ENCODE data around the gene MT1X. TPM values are rescaled to one million over a fixed set of nuclear protein-coding genes. Genes with fewer than 3 reads are reported as not detected.

Gene MT1X
- total RNA-seq, 2 donors from 2014 or later, result 308 to 320 TPM

- no peak overlapping the region for H3K4me3 ChIP-seq
- no peak for TF ChIP-seq CTCF (IDR thresholded peaks at IDR 0.05)
- H3K36me3 ChIP-seq, result no peaks in the 10 kb centered on the region
- no peaks in the 10 kb centered on the region for H3K27me3 ChIP-seq (replicated peaks; ENCODE audit: insufficient read depth)
- H3K27ac ChIP-seq, result no peak overlapping the region
- no peaks in the 10 kb centered on the region for H3K4me1 ChIP-seq (ENCODE audit: control insufficient read depth in 1 of 2, low read depth in 2 of 2)
- no peak for ATAC-seq (ENCODE audit: insufficient number of reproducible peaks, low FRiP score, low read depth)
- no peak for DNase-seq (ENCODE audit: low spot score)
- no peaks in the 10 kb centered on the region for H3K9me3 ChIP-seq
These were observed 40.1 kb downstream of the MT1X start for GRCh38 chr16:56722200-56722842.

- no peak for TF ChIP-seq CTCF (IDR thresholded peaks at IDR 0.05)
- no peaks in the 10 kb centered on the region for H3K9me3 ChIP-seq
- H3K4me1 ChIP-seq (ENCODE audit: control insufficient read depth in 1 of 2, low read depth in 2 of 2), result peaks cover 8 to 17% of the 10 kb centered on the region in 2 donors
- no peaks in the 10 kb centered on the region for H3K27me3 ChIP-seq (replicated peaks; ENCODE audit: insufficient read depth)
- no peak overlapping the region for H3K4me3 ChIP-seq
- no peak overlapping the region for H3K27ac ChIP-seq
- ATAC-seq (ENCODE audit: insufficient number of reproducible peaks, low FRiP score, low read depth), result no peak
- H3K36me3 ChIP-seq, result no peaks in the 10 kb centered on the region
- no peak for DNase-seq (ENCODE audit: low spot score)
These were observed 41.9 kb downstream of the MT1X start for GRCh38 chr16:56724191-56724590.

- no peak overlapping the region for H3K4me3 ChIP-seq
- H3K27me3 ChIP-seq (replicated peaks; ENCODE audit: insufficient read depth), result no peaks in the 10 kb centered on the region
- peaks cover 20 to 32% of the 10 kb centered on the region in 2 donors for H3K4me1 ChIP-seq (ENCODE audit: control insufficient read depth in 1 of 2, low read depth in 2 of 2)
- H3K9me3 ChIP-seq, result no peaks in the 10 kb centered on the region
- no peaks in the 10 kb centered on the region for H3K36me3 ChIP-seq
- ATAC-seq (ENCODE audit: insufficient number of reproducible peaks, low FRiP score, low read depth) (no peak), DNase-seq (ENCODE audit: low spot score) (no peak)
- H3K27ac ChIP-seq, result no peak overlapping the region
- TF ChIP-seq CTCF (IDR thresholded peaks at IDR 0.05), result no peak
These were observed 44.0 kb downstream of the MT1X start for GRCh38 chr16:56726283-56726682.

GRCh38 chr16:56726926-56727325 is 44.7 kb downstream of the MT1X start:
- Histone ChIP-seq H3K4me1 (ENCODE audit: control insufficient read depth in 1 of 2, low read depth in 2 of 2) (peaks cover 22 to 36% of the 10 kb centered on the region in 2 donors), H3K36me3 (no peaks in the 10 kb centered on the region), H3K27me3 (replicated peaks; ENCODE audit: insufficient read depth) (no peaks in the 10 kb centered on the region), H3K9me3 (no peaks in the 10 kb centered on the region), H3K27ac (no peak overlapping the region), H3K4me3 (no peak overlapping the region)
- no peak for TF ChIP-seq CTCF (IDR thresholded peaks at IDR 0.05)
- ATAC-seq (ENCODE audit: insufficient number of reproducible peaks, low FRiP score, low read depth), result no peak
- DNase-seq (ENCODE audit: low spot score), result no peak

- H3K9me3 ChIP-seq, result no peaks in the 10 kb centered on the region
- ATAC-seq (ENCODE audit: insufficient number of reproducible peaks, low FRiP score, low read depth) (no peak), DNase-seq (ENCODE audit: low spot score) (no peak)
- peaks cover 22 to 36% of the 10 kb centered on the region in 2 donors for H3K4me1 ChIP-seq (ENCODE audit: control insufficient read depth in 1 of 2, low read depth in 2 of 2)
- no peak overlapping the region for H3K4me3 ChIP-seq
- TF ChIP-seq CTCF (IDR thresholded peaks at IDR 0.05), result no peak
- no peaks in the 10 kb centered on the region for H3K27me3 ChIP-seq (replicated peaks; ENCODE audit: insufficient read depth)
- H3K27ac ChIP-seq, result no peak overlapping the region
- no peaks in the 10 kb centered on the region for H3K36me3 ChIP-seq
These were observed 45.8 kb downstream of the MT1X start for GRCh38 chr16:56728027-56728426.

Data from thoracic aorta (tissue), 2 donors.